Measurements from ENCODE around the gene MYPN. TPM values are rescaled to one million over a fixed set of nuclear protein-coding genes. Genes with fewer than 3 reads are reported as not detected.

The MYPN gene
- total RNA-seq, 1 experiment from 2014 or later, result not detected

- Histone ChIP-seq H3K27me3 (replicated peaks; ENCODE audit: control insufficient read depth, insufficient read depth, low read length) (no peaks in the 10 kb centered on the region), H3K4me3 (ENCODE audit: low read depth, low read length) (no peak overlapping the region), H3K9me3 (no peaks in the 10 kb centered on the region), H3K36me3 (ENCODE audit: control insufficient read depth, insufficient read depth, low read length) (no peaks in the 10 kb centered on the region), H3K4me1 (no peaks in the 10 kb centered on the region)
- Mint-ChIP-seq H3K27me3 (ENCODE audit: insufficient read depth, unreplicated experiment) (peaks cover 2% of the 10 kb centered on the region), H3K4me3 (ENCODE audit: unreplicated experiment) (no peak overlapping the region), H3K36me3 (ENCODE audit: insufficient read depth, unreplicated experiment) (no peaks in the 10 kb centered on the region), H3K27ac (ENCODE audit: unreplicated experiment) (no peak overlapping the region), H3K4me1 (ENCODE audit: low read depth, unreplicated experiment) (no peaks in the 10 kb centered on the region), H3K9me3 (ENCODE audit: unreplicated experiment) (no peaks in the 10 kb centered on the region)
- intact Hi-C loops (cut with micrococcal nuclease; ENCODE audit: unreplicated experiment), result no loop called here
- POLR2A ChIA-PET, result interaction anchor here (0.7 kb wide), 2 partner anchors 18 to 296 kb away, joined by 4 to 10 read pairs; no protein-coding TSS in a partner anchor
- BruUV-seq (replicated peaks), result no TSS peak
- CTCF ChIA-PET, result interaction anchor here (0.5 kb wide), 1 partner anchor 164 kb away, joined by 3 read pairs; no protein-coding TSS in a partner anchor
- TF ChIP-seq CTCF (IDR thresholded peaks at IDR 0.05; ENCODE audit: insufficient read depth in 1 of 2, low read depth in 1 of 2, low read length in 1 of 2, severe bottlenecking in 1 of 2, unreplicated experiment in 1 of 2), result no peak
- DNase-seq, result no peak
These were observed 140.0 kb downstream of the MYPN start for GRCh38 chr10:68249297-68249696.

- POLR2A ChIA-PET, result no interaction called here
- TF ChIP-seq CTCF (IDR thresholded peaks at IDR 0.05; ENCODE audit: insufficient read depth in 1 of 2, low read depth in 1 of 2, low read length in 1 of 2, severe bottlenecking in 1 of 2, unreplicated experiment in 1 of 2), result no peak
- no peaks in the 10 kb centered on the region for H3K4me1 Mint-ChIP-seq (ENCODE audit: low read depth, unreplicated experiment)
- H3K27me3 Mint-ChIP-seq (ENCODE audit: insufficient read depth, unreplicated experiment), result peaks cover 5% of the 10 kb centered on the region
- BruUV-seq (replicated peaks), result no TSS peak
- DNase-seq, result no peak
- no peaks in the 10 kb centered on the region for H3K9me3 ChIP-seq
- CTCF ChIA-PET, result no interaction called here
- no peak overlapping the region for H3K4me3 ChIP-seq (ENCODE audit: low read depth, low read length)
- no peaks in the 10 kb centered on the region for H3K36me3 ChIP-seq (ENCODE audit: control insufficient read depth, insufficient read depth, low read length)
- no peak overlapping the region for H3K4me3 Mint-ChIP-seq (ENCODE audit: unreplicated experiment)
- no peak overlapping the region for H3K27ac Mint-ChIP-seq (ENCODE audit: unreplicated experiment)
- no peaks in the 10 kb centered on the region for H3K9me3 Mint-ChIP-seq (ENCODE audit: unreplicated experiment)
- H3K27me3 ChIP-seq (replicated peaks; ENCODE audit: control insufficient read depth, insufficient read depth, low read length), result no peaks in the 10 kb centered on the region
- H3K4me1 ChIP-seq, result no peaks in the 10 kb centered on the region
- H3K36me3 Mint-ChIP-seq (ENCODE audit: insufficient read depth, unreplicated experiment), result no peaks in the 10 kb centered on the region
- intact Hi-C loops (cut with micrococcal nuclease; ENCODE audit: unreplicated experiment), result no loop called here
These were observed 141.9 kb downstream of the MYPN start for GRCh38 chr10:68251151-68251550.

GRCh38 chr10:68251625-68252495, 142.6 kb downstream of the MYPN start:
- Mint-ChIP-seq H3K36me3 (ENCODE audit: insufficient read depth, unreplicated experiment) (no peaks in the 10 kb centered on the region), H3K27ac (ENCODE audit: unreplicated experiment) (no peak overlapping the region), H3K27me3 (ENCODE audit: insufficient read depth, unreplicated experiment) (peaks cover 12% of the 10 kb centered on the region), H3K4me1 (ENCODE audit: low read depth, unreplicated experiment) (no peaks in the 10 kb centered on the region), H3K4me3 (ENCODE audit: unreplicated experiment) (no peak overlapping the region), H3K9me3 (ENCODE audit: unreplicated experiment) (no peaks in the 10 kb centered on the region)
- intact Hi-C loops (cut with micrococcal nuclease; ENCODE audit: unreplicated experiment), result no loop called here
- ChIA-PET POLR2A (no interaction called here), CTCF (interaction anchor here (0.6 kb wide), 1 partner anchor 374 kb away, joined by 3 read pairs; no protein-coding TSS in a partner anchor)
- BruUV-seq (replicated peaks), result no TSS peak
- Histone ChIP-seq H3K4me1 (no peaks in the 10 kb centered on the region), H3K36me3 (ENCODE audit: control insufficient read depth, insufficient read depth, low read length) (no peaks in the 10 kb centered on the region), H3K27me3 (replicated peaks; ENCODE audit: control insufficient read depth, insufficient read depth, low read length) (no peaks in the 10 kb centered on the region), H3K9me3 (no peaks in the 10 kb centered on the region), H3K4me3 (ENCODE audit: low read depth, low read length) (no peak overlapping the region)
- TF ChIP-seq CTCF (IDR thresholded peaks at IDR 0.05; ENCODE audit: insufficient read depth in 1 of 2, low read depth in 1 of 2, low read length in 1 of 2, severe bottlenecking in 1 of 2, unreplicated experiment in 1 of 2), result no peak
- no peak for DNase-seq
